WTC11 (cell line): ENCODE results near the gene ZBTB8A. TPM values are rescaled to one million over a fixed set of nuclear protein-coding genes. Genes with fewer than 3 reads are reported as not detected.

ENCODE experiments used
- ATAC-seq: fragments of 200-7000 bp; cut with Tn5 transposase; 2 replicates; pipeline ENCODE4 v1.10.0; 2021; ENCODE audit warnings: mild to moderate bottlenecking, moderate library complexity
- CTCF ChIA-PET: fragments of 300-600 bp; sonication (Branson Sonifier 250); formaldehyde crosslinking; loops from one replicate; lab custom pipeline; 2021; ENCODE audit warnings: antibody characterized with exemption; lab: Charles Lee
- POLR2A ChIA-PET: fragments of 350-600 bp; sonication (Branson Sonifier 250); formaldehyde crosslinking; loops from one replicate; lab custom pipeline; 2021; ENCODE audit warnings: antibody characterized with exemption; lab: Charles Lee
- DNase-seq: peaks from one replicate; pipeline ENCODE4 v3.0.0; 2021; ENCODE audit warnings: low spot score
- H3K27ac Mint-ChIP-seq: 2 replicates; pipeline ENCODE4 v1.8.0; 2021; ENCODE audit warnings: mixed read lengths
- H3K27me3 Mint-ChIP-seq: 2 replicates; pipeline ENCODE4 v1.8.0; 2021; ENCODE audit warnings: low read depth, mild to moderate bottlenecking, moderate library complexity, mixed read lengths
- H3K36me3 Mint-ChIP-seq: 2 replicates; pipeline ENCODE4 v1.8.0; 2021; ENCODE audit warnings: mixed read lengths
- H3K4me1 Mint-ChIP-seq: 2 replicates; pipeline ENCODE4 v1.8.0; 2022; ENCODE audit warnings: mixed read lengths
- H3K4me3 Mint-ChIP-seq: 2 replicates; pipeline ENCODE4 v1.8.0; 2021; ENCODE audit warnings: mild to moderate bottlenecking, moderate library complexity, mixed read lengths
- H3K9me3 Mint-ChIP-seq: 2 replicates; pipeline ENCODE4 v1.8.0; 2021; ENCODE audit warnings: mixed read lengths
- ATF3 ChIP-seq: sonication (generic); formaldehyde crosslinking; conservative IDR thresholded peaks from 2 replicates; pipeline ENCODE4 v1.8.1; 2022; ENCODE audit warnings: mild to moderate bottlenecking, missing genetic modification reagents
- CREM ChIP-seq: sonication (generic); formaldehyde crosslinking; IDR thresholded peaks from 2 replicates; pipeline ENCODE4 v1.8.1; 2022; ENCODE audit warnings: mild to moderate bottlenecking, missing genetic modification reagents, moderate library complexity
- CTCF ChIP-seq: fragments of 200-600 bp; IDR thresholded peaks from 2 replicates; pipeline ENCODE4 v1.8.0; 2022; ENCODE audit warnings: antibody characterized with exemption
- E2F4 ChIP-seq: sonication (generic); formaldehyde crosslinking; IDR thresholded peaks from 2 replicates; pipeline ENCODE4 v1.8.1; 2022; ENCODE audit warnings: low read depth, mild to moderate bottlenecking, moderate library complexity, missing genetic modification reagents, borderline replicate concordance
- FOXP4 ChIP-seq: sonication (generic); formaldehyde crosslinking; IDR thresholded peaks from 2 replicates; pipeline ENCODE4 v1.8.0; 2022; ENCODE audit warnings: mild to moderate bottlenecking, missing genetic modification reagents
- HMGA2 ChIP-seq: fragments of 250-450 bp; sonication (Bioruptor Pico); IDR thresholded peaks from 2 replicates; pipeline ENCODE4 v1.4.0; 2021; ENCODE audit warnings: mild to moderate bottlenecking, moderate library complexity
- MAX ChIP-seq: sonication (generic); formaldehyde crosslinking; IDR thresholded peaks from 2 replicates; pipeline ENCODE4 v1.8.0; 2022; ENCODE audit warnings: mild to moderate bottlenecking, missing genetic modification reagents
- MLX ChIP-seq: sonication (generic); formaldehyde crosslinking; IDR thresholded peaks from 2 replicates; pipeline ENCODE4 v1.8.1; 2023; ENCODE audit warnings: mild to moderate bottlenecking, missing genetic modification reagents, moderate library complexity
- NFYB ChIP-seq: sonication (generic); formaldehyde crosslinking; conservative IDR thresholded peaks from 2 replicates; pipeline ENCODE4 v1.8.0; 2022; ENCODE audit warnings: low read depth, missing genetic modification reagents
- PRDM15 ChIP-seq: sonication (generic); formaldehyde crosslinking; IDR thresholded peaks from 2 replicates; pipeline ENCODE4 v1.8.0; 2022; ENCODE audit warnings: missing genetic modification reagents
- PREB ChIP-seq: sonication (generic); formaldehyde crosslinking; IDR thresholded peaks from 2 replicates; pipeline ENCODE4 v1.8.1; 2022; ENCODE audit warnings: mild to moderate bottlenecking, missing genetic modification reagents, moderate library complexity, borderline replicate concordance
- STAT6 ChIP-seq: sonication (generic); formaldehyde crosslinking; conservative IDR thresholded peaks from 2 replicates; pipeline ENCODE4 v1.8.1; 2023; ENCODE audit warnings: mild to moderate bottlenecking, low read depth, missing genetic modification reagents, moderate library complexity
- TCF7 ChIP-seq: sonication (generic); formaldehyde crosslinking; IDR thresholded peaks from 2 replicates; pipeline ENCODE4 v1.8.0; 2022; ENCODE audit warnings: mild to moderate bottlenecking, low read depth, missing genetic modification reagents, moderate library complexity
- TEAD1 ChIP-seq: sonication (generic); formaldehyde crosslinking; IDR thresholded peaks from 2 replicates; pipeline ENCODE4 v1.8.0; 2022; ENCODE audit warnings: mild to moderate bottlenecking, missing genetic modification reagents
- TP53 ChIP-seq: sonication (generic); formaldehyde crosslinking; IDR thresholded peaks from 2 replicates; pipeline ENCODE4 v1.8.1; 2023; ENCODE audit warnings: mild to moderate bottlenecking, missing genetic modification reagents
- ZNF281 ChIP-seq: sonication (generic); formaldehyde crosslinking; IDR thresholded peaks from 2 replicates; pipeline ENCODE4 v1.8.0; 2023; ENCODE audit warnings: mild to moderate bottlenecking, missing genetic modification reagents
- total RNA-seq: library from RNA; stranded (reverse); gene quantifications from 3 replicates; pipeline ENCODE4 v1.2.3, GENCODE V29; 2021

Gene ZBTB8A
- total RNA-seq, 1 experiment from 2014 or later, result 7.7 TPM

- TF ChIP-seq NFYB (CRISPR knock-in tag), result no peak
These were observed 41.3 kb downstream of the ZBTB8A start (continued) for GRCh38 chr1:32580348-32581017.

- ATAC-seq, result no peak
- H3K27ac Mint-ChIP-seq, result no peak overlapping the region
- no peaks in the 10 kb centered on the region for H3K9me3 Mint-ChIP-seq
- H3K4me3 Mint-ChIP-seq, result no peak overlapping the region
- TF ChIP-seq PRDM15, result no peak
- TF ChIP-seq CTCF, result no peak
- TF ChIP-seq TEAD1 (CRISPR knock-in tag), result no peak
- no peak for TF ChIP-seq MAX (CRISPR knock-in tag)
- no peak for TF ChIP-seq CREM (CRISPR knock-in tag)
- TF ChIP-seq PREB (CRISPR knock-in tag), result no peak
- TF ChIP-seq E2F4 (CRISPR knock-in tag), result no peak
- no peak for TF ChIP-seq TCF7 (CRISPR knock-in tag)
- TF ChIP-seq TP53 (CRISPR knock-in tag), result no peak
- TF ChIP-seq HMGA2, result no peak
- no peak for TF ChIP-seq ZNF281 (CRISPR knock-in tag)
- TF ChIP-seq FOXP4 (CRISPR knock-in tag), result no peak
- TF ChIP-seq MLX (CRISPR knock-in tag), result no peak
- no peak for TF ChIP-seq ATF3 (CRISPR knock-in tag)
- TF ChIP-seq STAT6 (CRISPR knock-in tag), result no peak
- H3K27me3 Mint-ChIP-seq, result no peaks in the 10 kb centered on the region
- DNase-seq, result no peak
- CTCF ChIA-PET, result no interaction called here
- H3K36me3 Mint-ChIP-seq, result peaks cover 28% of the 10 kb centered on the region
- POLR2A ChIA-PET, result interaction anchor here (0.6 kb wide), 1 partner anchor 359 kb away, joined by 5 read pairs; no protein-coding TSS in a partner anchor
- no peaks in the 10 kb centered on the region for H3K4me1 Mint-ChIP-seq
These were observed 53.7 kb downstream of the ZBTB8A start for GRCh38 chr1:32592943-32593342.
